PC-3 (cell line): Measurements from ENCODE around the gene LAMTOR2. TPM values are rescaled to one million over a fixed set of nuclear protein-coding genes. Genes with fewer than 3 reads are reported as not detected.

ENCODE experiments used
- ATAC-seq: fragments of 200-7000 bp; cut with Tn5 transposase; 2 replicates; pipeline ENCODE4 v1.9.1; 2020; ENCODE audit warnings: mild to moderate bottlenecking, moderate library complexity
- BruUV-seq: library from RNA; stranded (reverse); fragments of 400-500 nt; replicated peaks from 2 replicates; lab custom pipeline; 2021; lab: Mats Ljungman, UMichigan
- CTCF ChIA-PET: fragments of 300-600 bp; sonication (Branson Sonifier 250); formaldehyde crosslinking; loops from one replicate; lab custom pipeline; 2022; ENCODE audit warnings: antibody characterized with exemption; lab: Charles Lee
- POLR2A ChIA-PET: fragments of 300-600 bp; sonication (Branson Sonifier 250); formaldehyde crosslinking; loops from one replicate; lab custom pipeline; 2022; ENCODE audit warnings: antibody characterized with exemption; ENCODE audit not compliant: unreplicated experiment; lab: Charles Lee
- DNase-seq: peaks from one replicate; pipeline ENCODE4 v3.0.0-alpha.2; 2015
- H2AFZ ChIP-seq: fragments of 300-600 bp; sonication (generic); 2 replicates; pipeline ENCODE4 v1.6.0; 2016; ENCODE audit warnings: antibody characterized with exemption, low read length
- H3F3A ChIP-seq: fragments of 300-600 bp; sonication (generic); one replicate; pipeline ENCODE4 v1.6.0; 2017; ENCODE audit warnings: antibody characterized with exemption, low read length, control low read depth, mild to moderate bottlenecking; ENCODE audit not compliant: unreplicated experiment
- H3K27ac ChIP-seq: fragments of 300-600 bp; sonication (generic); 2 replicates; pipeline ENCODE4 v1.5.1; 2016; ENCODE audit warnings: mild to moderate bottlenecking, low read length
- H3K27me3 ChIP-seq: fragments of 300-600 bp; sonication (generic); 2 replicates; pipeline ENCODE4 v1.6.1; 2016; ENCODE audit warnings: low read length, mixed read lengths
- H3K36me3 ChIP-seq: fragments of 300-600 bp; sonication (generic); 2 replicates; pipeline ENCODE4 v1.6.1; 2016; ENCODE audit warnings: low read depth, mixed run types, low read length, mixed read lengths
- H3K4me1 ChIP-seq: fragments of 300-600 bp; sonication (generic); 2 replicates; pipeline ENCODE4 v1.5.1; 2016; ENCODE audit warnings: low read length; ENCODE audit not compliant: insufficient read depth
- H3K4me2 ChIP-seq: fragments of 300-600 bp; sonication (generic); 2 replicates; pipeline ENCODE4 v1.6.0; 2016; ENCODE audit warnings: low read length
- H3K4me3 ChIP-seq: fragments of 300-600 bp; sonication (generic); 2 replicates; pipeline ENCODE4 v1.5.1; 2016; ENCODE audit warnings: mild to moderate bottlenecking, low read length, mixed read lengths
- H3K79me2 ChIP-seq: fragments of 300-600 bp; sonication (generic); 2 replicates; pipeline ENCODE4 v1.6.1; 2017; ENCODE audit warnings: low read length, mixed read lengths
- H3K9ac ChIP-seq: fragments of 300-600 bp; sonication (generic); 2 replicates; pipeline ENCODE4 v1.6.0; 2016; ENCODE audit warnings: mild to moderate bottlenecking, low read length
- H3K9me2 ChIP-seq: fragments of 300-600 bp; sonication (generic); replicated peaks from 2 replicates; pipeline ENCODE4 v1.6.1; 2016; ENCODE audit warnings: mixed run types, low read length, mixed read lengths
- H3K9me3 ChIP-seq: fragments of 300-600 bp; sonication (generic); 2 replicates; pipeline ENCODE4 v1.6.1; 2016; ENCODE audit warnings: low read length, mixed read lengths
- H4K20me1 ChIP-seq: fragments of 300-600 bp; sonication (generic); 2 replicates; pipeline ENCODE4 v1.6.1; 2016; ENCODE audit warnings: low read length, mixed read lengths
- CTCF ChIP-seq: fragments of 300-600 bp; sonication (generic); conservative IDR thresholded peaks from 2 replicates; pipeline ENCODE4 v1.5.1; 2017; ENCODE audit warnings: antibody characterized with exemption, low read depth, mild to moderate bottlenecking, low read length
- EZH2 ChIP-seq: fragments of 300-600 bp; sonication (generic); IDR thresholded peaks from one replicate; pipeline ENCODE4 v1.6.1; 2017; ENCODE audit warnings: antibody characterized with exemption, mild to moderate bottlenecking, low read length; ENCODE audit not compliant: unreplicated experiment
- EZH2phosphoT487 ChIP-seq: fragments of 300-600 bp; sonication (generic); IDR thresholded peaks from 2 replicates; pipeline ENCODE4 v1.6.1; 2018; ENCODE audit warnings: mild to moderate bottlenecking, antibody characterized with exemption, low read length, borderline replicate concordance
- intact Hi-C: fragments of 100-400 bp; cut with micrococcal nuclease; formaldehyde crosslinking; loops from 2 replicates; pipeline ENCODE4 v1.9.0; 2023
- total RNA-seq: library from RNA; depleted of rRNA; stranded (reverse); fragments of >200 nt; gene quantifications from 2 replicates; pipeline ENCODE4 v1.2.3, GENCODE V29; 2014

Gene LAMTOR2
- total RNA-seq, 1 experiment from 2014 or later = 130 TPM

GRCh38 chr1:156081180-156081916 is 26.8 kb downstream of the LAMTOR2 start:
- peak overlapping the region; percentile 95 for H2AFZ ChIP-seq
- peaks cover 9% of the 10 kb centered on the region for H3K36me3 ChIP-seq
- no peaks in the 10 kb centered on the region for H3K9me2 ChIP-seq
- no peaks in the 10 kb centered on the region for H3K9me3 ChIP-seq
- H3F3A ChIP-seq = no peaks in the 10 kb centered on the region
- ChIA-PET POLR2A (no interaction called here), CTCF (no interaction called here)
- H3K27ac ChIP-seq = no peak overlapping the region
- no peaks in the 10 kb centered on the region for H3K27me3 ChIP-seq
- TF ChIP-seq EZH2 (no peak), CTCF (no peak), EZH2phosphoT487 (no peak)
- DNase-seq (no peak), ATAC-seq (peak; percentile 28)
- H3K4me2 ChIP-seq = peak overlapping the region; percentile 91
- H3K9ac ChIP-seq = peak overlapping the region; percentile 78
- intact Hi-C loops = no loop called here
- H3K4me3 ChIP-seq = peak overlapping the region; percentile 78
- H4K20me1 ChIP-seq = no peaks in the 10 kb centered on the region
- H3K79me2 ChIP-seq = peaks cover 29% of the 10 kb centered on the region
- peaks cover 10% of the 10 kb centered on the region for H3K4me1 ChIP-seq
- TSS peak; percentile 59 for BruUV-seq

DNA sequence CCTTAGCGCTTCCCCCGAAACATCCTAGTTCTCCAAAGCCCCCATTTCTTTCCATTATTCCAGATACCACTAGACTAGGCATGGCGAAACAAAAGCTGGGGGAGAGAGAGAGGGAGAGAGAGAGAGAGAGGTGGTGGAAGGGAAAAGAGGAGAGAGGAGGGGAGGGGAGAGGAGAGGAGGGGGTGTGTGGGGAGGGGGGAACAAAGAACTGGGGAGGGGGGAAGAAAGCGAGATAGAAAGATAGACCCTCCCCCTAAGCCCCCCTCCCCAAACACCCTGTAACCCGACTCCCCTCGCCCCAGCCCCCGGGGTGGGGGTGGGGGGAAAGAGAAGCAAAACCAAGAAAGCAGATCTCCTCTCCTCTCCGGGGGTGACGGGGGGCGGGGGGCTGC is 27.3 kb downstream of the LAMTOR2 start:
- Histone ChIP-seq H3K27ac (no peak overlapping the region), H3K4me3 (peak overlapping the region; percentile 78), H3K4me2 (peak overlapping the region; percentile 91), H3K9ac (peak overlapping the region; percentile 78), H3K9me2 (no peaks in the 10 kb centered on the region), H3K4me1 (peaks cover 12% of the 10 kb centered on the region), H3K79me2 (peaks cover 29% of the 10 kb centered on the region), H3K9me3 (no peaks in the 10 kb centered on the region), H4K20me1 (no peaks in the 10 kb centered on the region), H3K27me3 (no peaks in the 10 kb centered on the region), H2AFZ (peak overlapping the region; percentile 95), H3F3A (no peaks in the 10 kb centered on the region), H3K36me3 (peaks cover 6% of the 10 kb centered on the region; the same call in 1 of the 2 replicates)
- intact Hi-C loops = loop anchor here (1.0 kb wide), 1 partner anchor 28 kb away; the partner anchor contains the start of gene LAMTOR2
- ChIA-PET CTCF (no interaction called here), POLR2A (no interaction called here)
- DNase-seq (no peak), ATAC-seq (peak; percentile 3; the same call in 1 of the 2 replicates)
- no TSS peak for BruUV-seq
- TF ChIP-seq EZH2phosphoT487 (no peak), CTCF (no peak), EZH2 (no peak)
